HS-27A (cell line): ENCODE results near the gene CSNK1E.

Experiments used
- DNase-seq: peaks from one replicate; pipeline ENCODE4 v3.0.0-alpha.2; 2012; ENCODE audit warnings: low read depth, missing footprints

Gene CSNK1E

GRCh38 chr22:38249803-38250642 is 67.2 kb downstream of the CSNK1E start:
- no peak for DNase-seq

DNA sequence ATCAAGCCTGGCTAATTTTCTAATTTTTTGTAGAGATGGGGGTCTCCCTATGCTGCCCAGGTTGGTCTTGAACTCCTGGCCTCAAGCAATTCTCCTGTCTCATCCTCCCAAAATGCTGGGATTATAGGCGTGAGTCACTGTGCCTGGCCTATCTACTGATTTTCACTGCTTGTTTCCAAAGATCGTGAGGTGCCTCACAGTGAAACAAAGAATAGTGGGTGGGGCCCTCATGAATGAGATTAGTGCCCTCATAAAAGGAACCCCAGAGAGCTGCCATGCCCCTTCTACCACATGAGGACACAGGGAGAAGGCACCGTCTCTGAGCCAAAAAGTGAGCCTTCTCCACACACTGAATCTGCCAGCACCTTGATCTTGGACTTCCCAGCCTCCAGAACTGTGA is 67.9 kb downstream of the CSNK1E start:
- no peak for DNase-seq

GRCh38 chr22:38248280-38248679 is 69.0 kb downstream of the CSNK1E start:
- no peak for DNase-seq

DNA sequence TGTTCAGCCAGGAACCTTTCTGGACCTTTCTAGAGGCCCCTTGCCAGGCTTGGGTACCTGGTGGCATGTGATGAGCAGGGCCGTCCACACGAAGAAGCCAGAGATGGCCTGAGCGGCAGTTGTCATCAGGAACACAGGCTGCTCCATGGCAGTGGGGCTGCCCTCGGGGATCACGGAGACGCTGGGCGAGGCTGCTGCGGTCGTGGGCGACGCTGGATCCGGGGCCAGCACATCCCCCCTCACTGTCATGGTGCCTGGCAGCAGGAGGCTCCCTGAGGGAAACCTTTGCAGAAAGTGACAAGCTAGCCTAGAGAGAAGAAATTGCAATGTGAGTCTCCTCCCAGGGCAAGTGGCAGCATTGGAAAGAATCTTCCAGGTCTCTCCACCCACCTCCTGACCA is 69.5 kb downstream of the CSNK1E start:
- no peak for DNase-seq

DNA sequence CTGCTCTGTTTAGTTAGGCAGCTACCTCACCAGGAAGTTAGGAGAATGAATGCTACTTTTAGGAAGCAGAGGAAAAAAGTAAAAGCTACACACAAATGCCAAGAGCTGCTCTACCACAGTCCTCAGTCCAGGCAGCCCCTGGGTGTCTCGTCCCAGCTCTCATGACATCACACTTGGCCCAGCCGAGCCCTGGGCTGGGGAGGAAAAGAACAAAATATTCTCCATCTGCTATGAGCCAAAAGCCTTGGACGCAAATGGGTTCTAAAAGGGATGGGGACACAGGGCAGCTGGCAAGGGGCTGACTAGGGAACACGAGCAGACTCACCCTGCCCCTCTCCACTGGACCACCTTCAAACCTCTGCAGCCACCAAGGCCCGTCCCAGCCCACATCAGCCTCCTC is 70.5 kb downstream of the CSNK1E start:
- no peak for DNase-seq

DNA sequence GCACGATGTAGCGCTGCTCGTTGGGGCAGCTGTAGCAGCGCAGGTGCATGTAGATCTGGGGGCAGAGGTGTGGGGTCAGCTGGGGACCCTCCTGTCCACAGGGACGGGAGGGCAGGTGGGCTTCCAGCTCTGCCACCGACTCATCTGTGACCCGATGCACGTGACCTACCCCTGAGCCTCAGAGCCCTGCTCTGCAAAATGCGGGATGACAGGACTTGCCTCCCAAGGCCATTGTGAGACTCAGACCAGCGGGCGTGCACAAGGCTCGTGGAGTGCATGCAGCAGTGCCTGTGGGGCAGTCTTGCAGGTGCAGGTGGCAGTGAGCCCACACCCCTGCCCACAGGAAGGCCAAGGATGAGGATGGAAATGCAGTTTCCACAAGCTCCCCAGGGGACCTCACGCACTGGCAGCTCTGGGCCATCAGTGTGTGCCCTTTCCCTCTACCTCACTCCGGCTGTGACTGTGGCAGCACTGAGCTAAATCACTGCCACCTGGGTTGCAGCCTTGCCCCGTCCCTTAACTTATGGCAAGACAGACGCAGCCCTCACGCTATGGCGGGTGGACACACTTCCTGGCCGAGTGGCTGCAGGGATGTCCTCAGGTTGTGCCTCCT is 71.1 kb downstream of the CSNK1E start:
- DNase-seq = no peak

GRCh38 chr22:38244106-38244505 is 73.1 kb downstream of the CSNK1E start:
- DNase-seq = no peak

GRCh38 chr22:38243007-38243765 is 74.0 kb downstream of the CSNK1E start:
- DNase-seq = no peak

DNA sequence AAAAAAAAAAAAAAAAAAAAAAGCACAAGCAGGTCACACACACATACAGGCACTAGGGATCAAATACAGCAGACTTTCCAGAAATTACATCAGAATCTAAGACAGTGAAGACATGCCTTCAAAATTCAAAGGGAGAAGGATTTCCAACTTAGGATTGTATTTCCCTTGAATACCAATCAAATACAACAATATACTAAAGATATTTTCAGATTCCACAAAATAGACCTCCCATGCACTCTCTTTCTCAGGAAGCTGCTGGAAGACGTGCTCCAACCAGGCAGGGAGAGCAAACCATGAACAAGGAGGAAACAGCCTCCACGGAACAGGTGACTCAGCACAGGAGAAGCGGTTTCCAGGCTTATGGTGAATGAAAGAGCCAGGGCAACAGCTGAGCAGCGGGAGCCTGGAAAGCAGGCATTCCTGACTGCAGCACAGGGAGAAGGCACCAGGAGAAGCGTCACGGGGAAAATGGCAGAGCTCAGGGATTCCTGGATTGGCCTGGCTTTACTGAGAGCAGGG is 76.4 kb downstream of the CSNK1E start:
- peak; percentile 62 for DNase-seq
